Tibial nerve (tissue), 4 donors: Measurements from ENCODE around the gene FBXW11.

Experiments
- EP300 ChIP-seq, 2 donors: sonication (generic); formaldehyde crosslinking; IDR thresholded peaks; one replicate each; pipeline ENCODE4 v1.6.1; 2017; ENCODE audit warnings: antibody characterized with exemption in 2 of 2, mild to moderate bottlenecking in 1 of 2
- POLR2A ChIP-seq, 2 donors: fragments of 450-650 bp; IDR thresholded peaks; one replicate each; pipeline ENCODE4 v1.6.1; 2017; ENCODE audit warnings: antibody characterized with exemption in 2 of 2, mild to moderate bottlenecking in 2 of 2, moderate library complexity in 2 of 2
- TF ChIP-seq, protein P1 (sequence below), 5 experiments: fragments of 200-600 bp in 3 of 5; fragments of 450-650 bp in 2 of 5; sonication (generic) in 3 of 5; IDR thresholded peaks; one replicate each; pipeline ENCODE4 v1.5.1; 2016 to 2019; ENCODE audit warnings: antibody characterized with exemption in 5 of 5, mild to moderate bottlenecking in 3 of 5, moderate library complexity in 2 of 5

DNA sequence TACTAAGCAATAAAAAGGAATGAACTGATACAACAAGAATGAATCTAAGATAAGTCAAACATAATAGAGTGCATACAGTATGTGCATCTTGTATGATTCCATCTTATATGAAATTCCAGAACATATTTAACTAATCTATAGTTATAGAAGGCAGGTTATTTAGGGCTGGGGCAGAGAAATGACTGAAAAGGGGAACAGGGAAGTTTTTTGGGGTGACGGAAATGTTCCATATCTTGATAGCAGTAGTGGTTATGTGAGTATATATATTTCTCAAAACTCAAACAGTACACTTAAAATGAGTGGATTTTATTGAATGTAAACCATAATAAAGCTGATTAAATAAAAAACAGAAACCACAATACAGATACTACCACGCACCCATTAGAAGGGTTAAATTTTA lies 24.6 kb downstream of the FBXW11 start:
- TF ChIP-seq, protein P1, sequence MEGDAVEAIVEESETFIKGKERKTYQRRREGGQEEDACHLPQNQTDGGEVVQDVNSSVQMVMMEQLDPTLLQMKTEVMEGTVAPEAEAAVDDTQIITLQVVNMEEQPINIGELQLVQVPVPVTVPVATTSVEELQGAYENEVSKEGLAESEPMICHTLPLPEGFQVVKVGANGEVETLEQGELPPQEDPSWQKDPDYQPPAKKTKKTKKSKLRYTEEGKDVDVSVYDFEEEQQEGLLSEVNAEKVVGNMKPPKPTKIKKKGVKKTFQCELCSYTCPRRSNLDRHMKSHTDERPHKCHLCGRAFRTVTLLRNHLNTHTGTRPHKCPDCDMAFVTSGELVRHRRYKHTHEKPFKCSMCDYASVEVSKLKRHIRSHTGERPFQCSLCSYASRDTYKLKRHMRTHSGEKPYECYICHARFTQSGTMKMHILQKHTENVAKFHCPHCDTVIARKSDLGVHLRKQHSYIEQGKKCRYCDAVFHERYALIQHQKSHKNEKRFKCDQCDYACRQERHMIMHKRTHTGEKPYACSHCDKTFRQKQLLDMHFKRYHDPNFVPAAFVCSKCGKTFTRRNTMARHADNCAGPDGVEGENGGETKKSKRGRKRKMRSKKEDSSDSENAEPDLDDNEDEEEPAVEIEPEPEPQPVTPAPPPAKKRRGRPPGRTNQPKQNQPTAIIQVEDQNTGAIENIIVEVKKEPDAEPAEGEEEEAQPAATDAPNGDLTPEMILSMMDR (IDR thresholded peaks at IDR 0.05) = no peak
- no peak for TF ChIP-seq EP300 (IDR thresholded peaks at IDR 0.05)
- TF ChIP-seq POLR2A (IDR thresholded peaks at IDR 0.05) = no peak
